Testis (tissue), 3 donors: ENCODE measurements around the gene RSBN1. TPM values are rescaled to one million over a fixed set of nuclear protein-coding genes. Genes with fewer than 3 reads are reported as not detected.

ENCODE experiments used
- DNase-seq: peaks from one replicate; pipeline ENCODE4 v3.0.0-alpha.2; 2019
- H3K27ac ChIP-seq, 2 donors: fragments of 200-600 bp; sonication (generic); one replicate each; pipeline ENCODE4 v1.5.1; 2019
- H3K27me3 ChIP-seq: fragments of 200-600 bp; sonication (generic); one replicate; pipeline ENCODE4 v1.5.1; 2019
- H3K36me3 ChIP-seq: fragments of 200-600 bp; sonication (generic); one replicate; pipeline ENCODE4 v1.5.1; 2017; ENCODE audit warnings: low read depth; ENCODE audit errors: missing control alignments
- H3K4me1 ChIP-seq: fragments of 200-600 bp; sonication (generic); one replicate; pipeline ENCODE4 v1.5.1; 2019
- H3K4me3 ChIP-seq, 2 donors: fragments of 200-600 bp; sonication (generic); one replicate each; pipeline ENCODE4 v1.5.1; 2017 to 2019
- H3K9me3 ChIP-seq: fragments of 200-600 bp; sonication (generic); one replicate; pipeline ENCODE4 v1.5.1; 2017
- POLR2A ChIP-seq: fragments of 450-650 bp; IDR thresholded peaks from one replicate; pipeline ENCODE4 v1.6.1; 2017; ENCODE audit warnings: antibody characterized with exemption, mild to moderate bottlenecking, moderate library complexity
- WGBS, 2 donors: methylation state at CpG; one replicate each; pipeline ENCODE4 v1.1.5; 2018; 5-methylcytosine and 5-hydroxymethylcytosine counted together
- intact Hi-C: fragments of 100-400 bp; cut with DNase I; formaldehyde crosslinking; loops from one replicate; pipeline ENCODE4 v1.15.1; 2023; ENCODE audit warnings: low total_unique reads
- polyA plus RNA-seq: library from polyadenylated mRNA; stranded (reverse); fragments of 350-450 nt; fragmentation: Illumina TruSeq; extraction: RNeasy Lipid Tissue Mini Kit (QIAGEN cat#74804); gene quantifications from one replicate; pipeline ENCODE4 v1.2.3, GENCODE V29; 2014; ENCODE audit warnings: low read depth, low replicate concordance; ENCODE audit not compliant: insufficient read depth
- total RNA-seq, 2 donors: library from RNA; depleted of rRNA; stranded (reverse); fragments of >200 nt; gene quantifications; one replicate each; pipeline ENCODE4 v1.2.3, GENCODE V29; 2016
- TF ChIP-seq, protein P1 (sequence below), 3 experiments: fragments of 450-650 bp in 2 of 3; fragments of 200-600 bp in 1 of 3; sonication (generic) in 1 of 3; IDR thresholded peaks; one replicate each; pipeline ENCODE4 v1.5.1; 2016 to 2019; ENCODE audit warnings: antibody characterized with exemption in 3 of 3, mild to moderate bottlenecking in 2 of 3, moderate library complexity in 1 of 3

The RSBN1 gene
- total and polyA plus RNA-seq, 3 donors from 2014 or later, result 27.5 to 32.5 (median 28.5) TPM

DNA sequence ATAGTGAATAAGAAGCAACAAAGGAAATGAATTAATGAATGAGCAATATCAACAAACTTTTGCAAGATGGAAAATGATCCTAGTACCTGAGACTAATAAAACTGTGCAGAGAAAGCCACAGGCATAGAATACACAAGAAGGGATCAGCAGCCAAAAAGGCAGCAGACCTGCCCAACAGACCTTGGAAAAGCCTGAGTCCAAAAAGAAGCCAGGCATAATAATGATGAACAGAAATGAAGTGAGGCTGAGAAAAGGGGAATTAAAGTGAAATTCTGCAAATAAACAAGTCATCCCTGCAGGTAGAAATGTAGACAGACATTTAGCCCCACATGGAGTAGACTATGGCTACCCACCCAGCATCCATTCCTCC is 42.7 kb downstream of the RSBN1 start:
- no peaks in the 10 kb centered on the region for H3K4me1 ChIP-seq
- no peaks in the 10 kb centered on the region for H3K27me3 ChIP-seq
- H3K36me3 ChIP-seq, result no peaks in the 10 kb centered on the region
- no peaks in the 10 kb centered on the region for H3K9me3 ChIP-seq
- TF ChIP-seq, protein P1, sequence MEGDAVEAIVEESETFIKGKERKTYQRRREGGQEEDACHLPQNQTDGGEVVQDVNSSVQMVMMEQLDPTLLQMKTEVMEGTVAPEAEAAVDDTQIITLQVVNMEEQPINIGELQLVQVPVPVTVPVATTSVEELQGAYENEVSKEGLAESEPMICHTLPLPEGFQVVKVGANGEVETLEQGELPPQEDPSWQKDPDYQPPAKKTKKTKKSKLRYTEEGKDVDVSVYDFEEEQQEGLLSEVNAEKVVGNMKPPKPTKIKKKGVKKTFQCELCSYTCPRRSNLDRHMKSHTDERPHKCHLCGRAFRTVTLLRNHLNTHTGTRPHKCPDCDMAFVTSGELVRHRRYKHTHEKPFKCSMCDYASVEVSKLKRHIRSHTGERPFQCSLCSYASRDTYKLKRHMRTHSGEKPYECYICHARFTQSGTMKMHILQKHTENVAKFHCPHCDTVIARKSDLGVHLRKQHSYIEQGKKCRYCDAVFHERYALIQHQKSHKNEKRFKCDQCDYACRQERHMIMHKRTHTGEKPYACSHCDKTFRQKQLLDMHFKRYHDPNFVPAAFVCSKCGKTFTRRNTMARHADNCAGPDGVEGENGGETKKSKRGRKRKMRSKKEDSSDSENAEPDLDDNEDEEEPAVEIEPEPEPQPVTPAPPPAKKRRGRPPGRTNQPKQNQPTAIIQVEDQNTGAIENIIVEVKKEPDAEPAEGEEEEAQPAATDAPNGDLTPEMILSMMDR (IDR thresholded peaks at IDR 0.05), result no peak
- no peak for TF ChIP-seq POLR2A
- no peak for DNase-seq
- H3K27ac ChIP-seq, result no peak overlapping the region
- no peak overlapping the region for H3K4me3 ChIP-seq
- intact Hi-C loops, result no loop called here

DNA sequence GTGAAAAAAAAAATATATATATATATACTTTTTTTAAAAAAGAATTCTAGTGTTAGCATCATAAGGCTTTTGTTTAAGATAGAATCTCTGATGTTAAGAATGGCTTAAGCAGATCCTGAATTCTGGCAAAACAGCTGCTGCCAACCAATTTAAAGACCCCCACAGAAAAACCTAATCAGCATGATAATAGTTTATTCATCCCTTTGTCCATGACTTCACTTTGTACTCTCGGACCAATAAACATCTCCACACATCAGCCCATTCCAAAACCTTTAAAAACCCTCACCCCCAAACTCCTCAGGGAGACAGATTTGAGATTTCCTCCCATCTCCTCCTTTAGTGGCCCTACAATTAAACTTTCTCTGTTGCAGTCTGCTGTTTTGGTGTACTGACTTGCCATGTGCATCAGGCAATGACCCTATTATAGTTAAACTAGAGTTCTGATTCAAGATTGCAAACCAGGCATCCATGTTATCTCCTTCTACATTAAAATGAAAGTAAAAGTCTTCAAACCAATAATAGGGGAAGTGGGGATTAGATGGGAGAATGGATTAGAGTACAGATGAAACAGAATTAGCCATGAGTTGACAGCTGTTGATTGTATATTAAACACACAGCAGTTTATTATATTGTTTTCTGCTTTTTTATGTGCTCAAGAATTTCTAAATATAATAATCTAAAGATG is 43.2 kb downstream of the RSBN1 start:
- Histone ChIP-seq H3K4me3 (no peak overlapping the region), H3K27me3 (no peaks in the 10 kb centered on the region), H3K9me3 (no peaks in the 10 kb centered on the region), H3K36me3 (no peaks in the 10 kb centered on the region), H3K27ac (no peak overlapping the region), H3K4me1 (no peaks in the 10 kb centered on the region)
- intact Hi-C loops, result no loop called here
- DNase-seq, result no peak
- 46 to 83% methylated on average over 1 of the region's 1 CpG for WGBS, 2 donors
- TF ChIP-seq, protein P1 (IDR thresholded peaks at IDR 0.05), result no peak
- no peak for TF ChIP-seq POLR2A

DNA sequence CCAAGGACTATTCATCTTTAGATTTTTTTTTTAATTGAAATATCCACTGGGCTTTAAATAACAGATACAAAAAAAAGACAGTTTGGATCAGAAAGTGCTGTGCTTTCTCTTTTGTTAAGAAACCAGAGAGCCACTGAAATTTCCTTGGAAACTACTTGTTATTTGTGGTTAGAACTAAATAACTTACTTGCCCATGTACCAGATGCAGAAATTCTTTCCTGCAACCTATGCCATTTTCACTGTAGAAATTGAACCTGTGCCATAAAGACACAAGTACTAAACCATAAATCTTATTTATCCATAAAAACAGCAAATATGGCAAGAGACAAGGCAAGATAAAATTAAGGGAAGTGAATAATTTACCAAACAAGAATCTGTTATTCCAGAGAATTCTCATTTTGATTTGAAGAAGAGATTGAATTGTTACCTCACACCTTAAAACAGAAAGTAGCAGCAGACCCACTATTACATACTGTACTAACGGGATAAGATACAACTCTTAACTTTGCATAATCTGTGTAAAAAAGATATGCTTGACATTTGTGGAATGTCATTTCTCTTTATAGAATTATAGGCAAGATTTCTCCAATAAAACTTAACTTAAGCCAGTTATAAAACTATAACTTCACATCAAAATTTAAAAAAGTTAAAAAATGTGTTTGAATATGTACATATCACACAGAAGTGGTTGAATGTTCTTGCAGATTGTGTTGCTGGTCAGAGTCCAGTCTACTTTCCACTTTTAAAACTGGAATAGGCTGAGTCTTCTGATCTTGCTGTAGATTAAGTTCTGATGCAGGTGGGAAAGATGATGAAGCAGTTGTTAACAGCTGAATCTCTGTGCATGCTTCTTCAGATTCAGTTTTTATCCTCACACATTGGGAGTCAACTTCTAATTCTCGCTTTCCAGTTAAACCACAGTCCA is 46.7 kb downstream of the RSBN1 start:
- TF ChIP-seq POLR2A, result no peak
- TF ChIP-seq, protein P1 (IDR thresholded peaks at IDR 0.05), result no peak
- H3K4me1 ChIP-seq, result no peaks in the 10 kb centered on the region

DNA sequence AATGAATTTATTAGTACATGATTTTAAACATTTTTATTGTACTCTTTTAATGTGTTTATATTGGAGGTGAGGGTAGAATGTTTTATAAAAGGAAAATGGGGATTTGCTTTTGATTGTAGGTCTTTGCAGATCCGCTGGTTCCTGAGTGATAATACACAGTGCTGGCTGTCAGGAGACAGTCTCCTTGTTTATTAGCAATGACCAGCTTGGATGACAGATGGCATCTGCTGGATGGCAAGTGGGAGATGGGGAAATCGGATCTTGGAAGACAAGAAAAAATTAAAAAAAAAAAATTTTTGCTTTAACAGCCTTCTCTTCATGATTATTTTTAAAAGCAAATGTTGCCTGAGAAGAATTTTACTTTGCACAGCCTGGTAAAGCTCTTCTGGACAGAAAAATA is 48.6 kb downstream of the RSBN1 start:
- intact Hi-C loops, result no loop called here
- no peak overlapping the region for H3K4me3 ChIP-seq
- WGBS, 2 donors, result 88 to 89% methylated on average over 2 of the region's 2 CpGs
- no peaks in the 10 kb centered on the region for H3K9me3 ChIP-seq
- DNase-seq, result no peak
- no peaks in the 10 kb centered on the region for H3K4me1 ChIP-seq
- H3K27me3 ChIP-seq, result no peaks in the 10 kb centered on the region
- H3K27ac ChIP-seq, result no peak overlapping the region
- TF ChIP-seq, protein P1 (IDR thresholded peaks at IDR 0.05), result no peak
- TF ChIP-seq POLR2A, result no peak
- no peaks in the 10 kb centered on the region for H3K36me3 ChIP-seq

More for the DNA sequence above, 46.7 kb downstream of the RSBN1 start:
- Histone ChIP-seq H3K27me3 (no peaks in the 10 kb centered on the region), H3K36me3 (no peaks in the 10 kb centered on the region), H3K27ac (no peak overlapping the region), H3K9me3 (no peaks in the 10 kb centered on the region), H3K4me3 (no peak overlapping the region)
- intact Hi-C loops, result no loop called here
- 88 to 90% methylated on average over 2 of the region's 2 CpGs for WGBS, 2 donors
- no peak for DNase-seq
